ENCODE measurements around the gene HOXD4.

DNA sequence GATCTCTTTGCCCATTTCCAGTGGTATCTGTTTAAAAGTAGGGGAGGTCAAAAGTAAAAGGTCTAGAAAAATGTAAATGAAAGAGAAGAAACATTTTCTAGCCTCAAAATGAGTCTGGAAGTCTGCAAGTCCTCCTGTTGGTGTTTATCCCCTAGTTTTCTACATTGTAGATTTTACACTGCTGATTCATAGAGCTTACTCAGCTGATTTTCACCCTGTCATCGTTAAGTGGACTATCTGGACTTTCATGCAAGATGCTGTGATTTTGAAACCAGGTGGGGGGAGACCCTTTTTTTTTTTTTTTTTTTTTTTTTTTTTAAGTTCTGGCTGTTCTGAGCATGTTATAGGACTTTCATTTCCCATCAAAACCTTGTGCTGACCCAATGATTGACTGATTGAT, 16.0 kb downstream of the HOXD4 start:
- TF ChIP-seq, protein P1, sequence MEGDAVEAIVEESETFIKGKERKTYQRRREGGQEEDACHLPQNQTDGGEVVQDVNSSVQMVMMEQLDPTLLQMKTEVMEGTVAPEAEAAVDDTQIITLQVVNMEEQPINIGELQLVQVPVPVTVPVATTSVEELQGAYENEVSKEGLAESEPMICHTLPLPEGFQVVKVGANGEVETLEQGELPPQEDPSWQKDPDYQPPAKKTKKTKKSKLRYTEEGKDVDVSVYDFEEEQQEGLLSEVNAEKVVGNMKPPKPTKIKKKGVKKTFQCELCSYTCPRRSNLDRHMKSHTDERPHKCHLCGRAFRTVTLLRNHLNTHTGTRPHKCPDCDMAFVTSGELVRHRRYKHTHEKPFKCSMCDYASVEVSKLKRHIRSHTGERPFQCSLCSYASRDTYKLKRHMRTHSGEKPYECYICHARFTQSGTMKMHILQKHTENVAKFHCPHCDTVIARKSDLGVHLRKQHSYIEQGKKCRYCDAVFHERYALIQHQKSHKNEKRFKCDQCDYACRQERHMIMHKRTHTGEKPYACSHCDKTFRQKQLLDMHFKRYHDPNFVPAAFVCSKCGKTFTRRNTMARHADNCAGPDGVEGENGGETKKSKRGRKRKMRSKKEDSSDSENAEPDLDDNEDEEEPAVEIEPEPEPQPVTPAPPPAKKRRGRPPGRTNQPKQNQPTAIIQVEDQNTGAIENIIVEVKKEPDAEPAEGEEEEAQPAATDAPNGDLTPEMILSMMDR (IDR thresholded peaks at IDR 0.05): no peak
- no peak for TF ChIP-seq POLR2A (IDR thresholded peaks at IDR 0.05)

Measured in heart left ventricle (tissue), 13 donors.